ENCODE results near the gene PLXDC2.

DNA sequence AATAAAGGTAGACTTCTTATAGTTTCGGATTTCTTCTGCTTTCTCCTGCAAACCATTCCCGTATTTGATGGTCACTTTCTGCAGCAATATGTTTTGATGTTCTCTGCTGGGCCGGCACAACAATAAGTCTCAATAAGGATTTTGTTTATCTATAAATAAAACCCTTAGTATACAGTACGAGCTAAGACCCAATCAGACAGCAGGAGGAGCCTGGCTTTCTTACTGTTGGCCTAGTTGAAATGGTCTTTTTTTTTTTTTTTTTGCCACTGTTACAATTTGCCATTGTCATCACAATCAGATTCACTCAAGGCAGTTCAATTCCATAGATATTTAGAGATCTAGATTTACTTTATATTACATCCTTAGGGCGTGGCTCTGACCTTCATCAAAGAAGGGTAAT lies 76.4 kb downstream of the PLXDC2 start:
- TF ChIP-seq POLR2AphosphoS5 (IDR thresholded peaks at IDR 0.05; ENCODE audit: low read depth, low read length) (no peak), POLR2A (IDR thresholded peaks at IDR 0.05; ENCODE audit: low read depth, low read length) (no peak), TAF1 (IDR thresholded peaks at IDR 0.05; ENCODE audit: low read depth, low read length) (no peak), PAX5 (IDR thresholded peaks at IDR 0.05; ENCODE audit: insufficient read depth, low read length, severe bottlenecking) (no peak), POU2F2 (IDR thresholded peaks at IDR 0.05; ENCODE audit: low read depth, low read length) (no peak)
